ENCODE results near the gene MMP17.

The MMP17 gene

GRCh38 chr12:131896811-131897270 is 68.6 kb downstream of the MMP17 start:
- no peak for DNase-seq (ENCODE audit: low read depth)
- H3K4me3 ChIP-seq (ENCODE audit: low read depth, low read length): no peak overlapping the region
- no peak for TF ChIP-seq CTCF (IDR thresholded peaks at IDR 0.05; ENCODE audit: insufficient read depth, low read depth, low read length, missing control alignments)

DNA sequence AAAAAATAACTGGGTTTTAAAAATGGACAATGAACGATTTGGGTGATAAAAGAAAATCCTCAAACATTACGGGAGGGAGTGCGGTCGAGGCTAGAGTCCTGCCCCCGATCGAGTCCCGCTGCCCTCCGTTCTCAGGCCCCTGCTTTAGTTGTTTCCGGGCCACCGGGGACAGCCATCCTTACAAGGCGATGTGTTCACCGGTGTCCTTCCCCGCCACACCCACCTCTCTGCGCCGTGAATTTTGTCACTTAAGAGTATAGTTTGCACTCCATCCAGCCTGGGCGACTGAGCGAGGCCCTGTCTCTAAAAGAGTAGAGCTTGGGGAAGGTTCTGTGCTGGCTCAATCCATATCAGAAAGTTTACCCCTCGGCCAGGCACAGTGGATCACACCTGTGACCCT is 69.1 kb downstream of the MMP17 start:
- no peak for DNase-seq (ENCODE audit: low read depth)
- no peak overlapping the region for H3K4me3 ChIP-seq (ENCODE audit: low read depth, low read length)
- TF ChIP-seq CTCF (IDR thresholded peaks at IDR 0.05; ENCODE audit: insufficient read depth, low read depth, low read length, missing control alignments): no peak

GRCh38 chr12:131897875-131898274 is 69.7 kb downstream of the MMP17 start:
- TF ChIP-seq CTCF (IDR thresholded peaks at IDR 0.05; ENCODE audit: insufficient read depth, low read depth, low read length, missing control alignments): no peak
- H3K4me3 ChIP-seq (ENCODE audit: low read depth, low read length): no peak overlapping the region
- no peak for DNase-seq (ENCODE audit: low read depth)

DNA sequence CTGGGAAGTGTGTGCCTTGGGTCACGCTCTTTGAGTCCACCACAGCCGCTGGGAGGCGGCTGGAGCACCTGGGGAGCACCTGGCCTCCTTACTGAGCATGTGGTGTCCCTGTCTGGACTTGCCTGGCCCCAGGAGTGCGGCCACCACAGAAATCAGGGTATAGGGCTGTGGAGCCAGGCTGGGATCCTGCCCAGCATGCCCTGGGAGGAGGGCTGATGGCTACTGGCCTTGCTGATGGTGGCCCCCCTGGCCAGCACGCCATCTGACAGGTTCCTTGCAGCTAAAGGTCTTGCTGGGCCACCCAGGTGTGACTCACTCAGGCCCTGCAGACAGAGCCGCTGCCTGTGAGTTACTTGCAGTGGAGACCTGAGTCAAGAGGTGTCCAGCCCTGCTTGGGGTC is 72.2 kb downstream of the MMP17 start:
- TF ChIP-seq CTCF (IDR thresholded peaks at IDR 0.05; ENCODE audit: insufficient read depth, low read depth, low read length, missing control alignments): no peak
- no peak overlapping the region for H3K4me3 ChIP-seq (ENCODE audit: low read depth, low read length)
- DNase-seq (ENCODE audit: low read depth): no peak
